ENCODE measurements around the gene FAM240A. TPM values are rescaled to one million over a fixed set of nuclear protein-coding genes. Genes with fewer than 3 reads are reported as not detected.
"Not testable (repeated sequence)": the region's sequence is repeated elsewhere in the genome, so short reads cannot be mapped to it uniquely, and the experiment has no call there.

FAM240A gene
- total RNA-seq (not detected), polyA plus RNA-seq (not detected)

DNA sequence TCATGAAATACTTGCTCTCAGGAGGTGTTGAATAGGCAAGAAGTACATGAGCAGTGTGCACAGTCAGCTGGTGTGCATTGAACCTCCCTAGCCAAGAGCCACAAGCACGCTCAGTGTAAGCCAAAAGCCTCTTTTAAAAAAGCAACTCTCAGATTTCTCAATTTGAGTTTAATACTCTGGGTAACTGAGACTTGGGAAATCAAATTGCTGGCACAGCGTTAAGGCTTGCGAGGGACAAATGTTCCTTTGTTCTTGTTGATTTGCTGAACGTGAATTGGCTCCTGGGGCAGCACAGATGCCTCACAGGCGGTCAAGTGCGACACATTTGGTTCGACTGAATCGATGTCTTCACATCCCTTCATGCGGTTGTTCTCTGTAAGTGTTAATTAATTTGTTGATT is at the start of gene FAM240A:
Gene FAM240A (plus strand): TSS at position 202 of the 400 bp plus-strand sequence. CDS start 159 bp downstream, at position 361.
- no peak for DNase-seq (ENCODE audit: extremely low spot score)
- 66% methylated on average over 9 of the region's 9 CpGs for WGBS
- Histone ChIP-seq H3K4me1 (ENCODE audit: insufficient read depth) (no peaks in the 10 kb centered on the region), H3K36me3 (ENCODE audit: insufficient read depth) (no peaks in the 10 kb centered on the region), H3K27ac (ENCODE audit: low read depth) (no peak within 1 kb of the TSS), H3K4me3 (ENCODE audit: low read depth, low read length) (no peak within 1 kb of the TSS)

DNA sequence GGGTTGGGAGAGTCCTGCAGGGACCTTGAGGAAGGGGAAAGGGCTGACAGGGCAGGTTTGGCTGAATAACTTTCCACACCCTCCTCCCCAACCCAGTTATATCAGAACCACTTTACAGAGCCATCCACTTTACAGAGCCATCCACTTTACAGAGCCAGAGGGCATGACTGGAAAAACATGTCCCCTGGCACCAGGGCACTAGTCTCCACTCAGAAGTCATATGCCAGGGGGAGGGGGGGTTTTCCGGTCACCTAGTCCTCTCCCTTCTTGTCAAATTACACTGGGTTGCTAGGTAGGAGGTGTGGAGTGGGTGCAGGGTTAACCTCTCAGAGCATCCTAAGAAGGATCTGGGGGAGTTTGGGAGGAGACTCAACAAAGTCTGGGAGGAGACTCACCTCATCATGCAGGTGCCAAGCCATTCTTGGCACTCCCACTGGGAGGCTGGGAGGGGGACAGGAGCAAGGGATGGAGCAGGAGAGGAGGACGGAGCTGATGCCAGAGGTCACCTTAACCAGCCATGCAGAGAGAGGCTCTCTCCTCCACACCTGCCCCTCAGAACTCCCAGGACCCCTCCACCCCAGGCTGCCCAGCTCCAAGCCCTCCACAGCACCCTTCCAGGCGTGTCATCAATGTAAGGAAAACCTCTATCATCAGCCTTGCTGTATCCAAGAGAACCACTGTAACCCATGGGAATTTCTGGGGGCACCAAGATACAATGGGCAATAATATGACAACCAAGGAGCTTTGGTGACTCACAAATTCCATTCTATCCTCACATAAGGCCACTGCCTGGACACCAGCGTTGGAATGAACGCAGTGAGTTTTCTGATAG is 47.9 kb upstream of the FAM240A start:
- no peak for DNase-seq (ENCODE audit: extremely low spot score)
- Histone ChIP-seq H3K4me3 (ENCODE audit: low read depth, low read length) (no peak overlapping the region), H3K27ac (ENCODE audit: low read depth) (no peak overlapping the region), H3K36me3 (ENCODE audit: insufficient read depth) (no peaks in the 10 kb centered on the region), H3K4me1 (ENCODE audit: insufficient read depth) (no peaks in the 10 kb centered on the region)
- 86% methylated on average over 5 of the region's 5 CpGs for WGBS

DNA sequence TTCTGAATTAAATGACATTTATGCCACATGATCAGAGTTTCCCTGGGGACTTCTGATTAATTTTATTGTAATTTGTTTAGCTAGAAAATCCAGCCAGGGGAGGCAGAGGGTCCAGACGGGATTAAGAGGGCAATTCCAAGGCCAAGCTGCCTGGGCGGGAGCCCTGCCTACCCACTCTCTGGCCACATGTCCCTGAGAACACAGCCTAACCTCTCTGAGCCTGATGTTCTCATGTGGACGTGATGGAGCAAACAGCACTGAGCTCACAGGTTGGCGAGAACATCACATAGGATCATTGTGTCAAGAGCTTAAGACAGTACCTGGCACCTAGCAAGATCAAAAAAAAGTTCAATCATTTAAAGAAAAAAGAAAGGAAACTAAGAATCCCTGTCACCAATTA is 47.2 kb upstream of the FAM240A start:
- WGBS, result 67% methylated on average over 4 of the region's 4 CpGs
- no peaks in the 10 kb centered on the region for H3K4me1 ChIP-seq (ENCODE audit: insufficient read depth)
- DNase-seq (ENCODE audit: extremely low spot score), result no peak
- H3K4me3 ChIP-seq (ENCODE audit: low read depth, low read length), result no peak overlapping the region
- no peak overlapping the region for H3K27ac ChIP-seq (ENCODE audit: low read depth)
- H3K36me3 ChIP-seq (ENCODE audit: insufficient read depth), result no peaks in the 10 kb centered on the region

DNA sequence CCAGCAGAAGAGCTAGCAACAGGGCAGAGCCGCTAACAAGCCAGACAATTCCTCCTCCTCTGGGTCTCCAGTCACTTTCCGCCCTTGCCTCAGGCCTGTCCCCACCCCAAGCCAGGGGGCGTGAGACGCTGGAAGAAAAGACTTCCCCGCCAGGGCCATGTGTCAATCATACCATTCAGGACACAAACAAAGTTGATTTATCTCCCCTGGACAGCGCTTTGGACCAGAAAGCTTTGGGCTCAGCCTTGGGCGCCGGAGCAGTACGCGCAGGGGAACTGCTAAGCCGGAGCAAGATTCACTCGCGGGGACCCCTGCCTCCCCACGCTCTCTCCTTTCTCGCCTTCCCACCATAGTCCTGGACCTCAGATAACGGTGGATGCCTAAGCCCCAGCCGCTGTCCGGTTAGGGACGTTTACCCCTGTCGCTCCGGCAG is 46.7 kb upstream of the FAM240A start:
- H3K27ac ChIP-seq (ENCODE audit: low read depth), result no peak overlapping the region
- no peaks in the 10 kb centered on the region for H3K36me3 ChIP-seq (ENCODE audit: insufficient read depth)
- no peak for DNase-seq (ENCODE audit: extremely low spot score)
- WGBS, result 3% methylated on average over 21 of the region's 21 CpGs
- no peaks in the 10 kb centered on the region for H3K4me1 ChIP-seq (ENCODE audit: insufficient read depth)
- peak overlapping the region; percentile 36 for H3K4me3 ChIP-seq (ENCODE audit: low read depth, low read length)

DNA sequence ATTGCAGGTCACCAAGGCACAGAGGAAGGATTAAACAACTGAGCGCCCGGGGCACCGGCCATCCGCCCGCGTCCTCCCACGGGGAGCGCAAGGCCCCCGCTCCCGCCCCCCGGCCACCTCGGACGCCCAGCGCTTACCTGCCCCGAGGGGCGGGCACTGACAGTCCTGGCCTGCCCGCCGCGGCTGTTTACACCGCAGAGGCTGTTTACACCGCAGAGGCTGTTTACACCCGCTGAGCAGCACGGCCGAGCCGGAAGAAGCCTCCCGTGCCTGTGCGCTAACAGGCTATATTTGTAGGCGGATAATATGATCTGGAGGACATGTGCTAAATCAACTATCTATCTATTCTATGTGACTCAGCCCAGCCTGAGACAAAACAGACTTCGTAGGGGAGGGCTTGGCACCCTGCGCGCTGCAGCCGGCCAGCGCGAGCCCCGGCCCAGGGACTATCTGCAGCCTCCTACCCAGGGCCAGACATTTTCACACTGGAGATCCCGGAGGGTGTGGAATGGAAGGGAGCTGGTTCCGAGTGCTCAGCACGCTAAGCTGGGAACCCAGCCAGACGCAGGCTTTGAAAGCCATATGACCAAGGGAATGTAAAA is 46.2 kb upstream of the FAM240A start, which contains the start of gene LRRC2:
Gene LRRC2 (minus strand): TSS at position 263 of the 602 bp plus-strand sequence. CDS start 14,711 bp downstream, outside the sequence.
- WGBS, result under 1% methylated on average over 39 of the region's 39 CpGs

DNA sequence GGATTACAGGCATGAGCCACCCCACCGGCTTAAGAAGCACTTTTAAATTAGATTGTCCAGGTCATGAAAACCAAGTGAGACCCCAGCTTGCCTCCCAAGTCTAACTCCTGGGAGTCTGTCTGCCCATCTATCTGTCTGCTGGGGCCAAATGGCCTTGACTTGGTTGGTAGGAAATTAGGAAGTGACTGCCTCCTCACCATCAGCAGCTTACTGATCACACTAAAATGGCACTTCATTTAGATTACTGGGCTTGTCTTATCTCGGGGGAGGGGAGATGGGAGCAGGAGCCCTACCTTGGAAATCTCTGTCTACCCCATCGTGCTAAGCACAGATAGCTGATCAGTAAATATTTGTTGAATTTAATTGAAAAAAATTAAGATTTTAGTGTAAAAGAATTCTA is 40.6 kb upstream of the FAM240A start:
- H3K36me3 ChIP-seq (ENCODE audit: insufficient read depth), result no peaks in the 10 kb centered on the region
- H3K4me1 ChIP-seq (ENCODE audit: insufficient read depth), result no peaks in the 10 kb centered on the region
- 63% methylated on average over 3 of the region's 3 CpGs for WGBS
- no peak for DNase-seq (ENCODE audit: extremely low spot score)
- H3K4me3 ChIP-seq (ENCODE audit: low read depth, low read length), result no peak overlapping the region
- no peak overlapping the region for H3K27ac ChIP-seq (ENCODE audit: low read depth)

More for the DNA sequence above, 46.2 kb upstream of the FAM240A start, which contains the start of gene LRRC2:
- Histone ChIP-seq H3K27ac (ENCODE audit: low read depth) (no peak within 1 kb of the TSS), H3K36me3 (ENCODE audit: insufficient read depth) (no peaks in the 10 kb centered on the region), H3K4me3 (ENCODE audit: low read depth, low read length) (peak within 1 kb of the TSS; percentile 36), H3K4me1 (ENCODE audit: insufficient read depth) (no peaks in the 10 kb centered on the region)
- no peak for DNase-seq (ENCODE audit: extremely low spot score)

DNA sequence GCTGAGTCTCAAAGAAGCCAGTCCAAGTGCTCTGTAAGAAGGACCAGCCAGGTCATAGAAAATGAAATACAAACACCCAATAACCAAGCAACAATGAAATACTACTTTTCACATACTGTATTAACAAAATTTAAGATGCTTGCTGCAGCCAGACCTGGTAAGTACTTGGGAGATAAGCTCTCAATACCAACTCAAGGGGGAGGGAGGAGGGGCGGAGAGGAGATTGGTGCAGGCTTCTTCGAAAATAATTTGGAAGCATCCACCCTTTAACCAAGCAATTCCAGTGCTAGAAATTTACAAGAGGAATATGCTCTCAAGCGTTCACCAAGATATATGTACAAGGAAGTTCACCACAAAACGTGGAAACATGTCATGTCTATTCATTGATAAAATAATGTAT is 38.6 kb upstream of the FAM240A start:
- H3K36me3 ChIP-seq (ENCODE audit: insufficient read depth), result no peaks in the 10 kb centered on the region
- no peak overlapping the region for H3K4me3 ChIP-seq (ENCODE audit: low read depth, low read length)
- WGBS, result 44% methylated on average over 4 of the region's 4 CpGs
- H3K4me1 ChIP-seq (ENCODE audit: insufficient read depth), result no peaks in the 10 kb centered on the region
- no peak overlapping the region for H3K27ac ChIP-seq (ENCODE audit: low read depth)
- DNase-seq (ENCODE audit: extremely low spot score), result no peak

DNA sequence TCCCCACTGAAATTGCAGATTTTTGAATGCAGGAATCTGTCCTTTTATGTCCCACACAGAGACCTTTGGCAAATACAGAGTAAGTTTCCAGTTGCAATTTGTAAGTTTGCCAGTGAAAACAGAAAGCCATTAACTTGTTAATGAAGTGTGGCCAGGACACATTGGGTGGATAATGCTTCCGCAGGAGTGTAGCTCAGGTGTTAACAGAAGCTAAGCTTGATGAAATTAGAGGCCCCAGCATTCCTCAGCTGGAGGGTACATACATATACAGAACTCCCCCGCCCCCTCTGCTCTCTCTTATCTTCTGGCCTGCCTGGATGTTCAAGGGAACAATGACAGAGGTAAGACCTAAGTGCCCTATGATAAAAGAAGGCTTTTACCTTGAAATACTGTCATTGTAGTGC is 38.1 kb upstream of the FAM240A start:
- no peak overlapping the region for H3K4me3 ChIP-seq (ENCODE audit: low read depth, low read length)
- H3K27ac ChIP-seq (ENCODE audit: low read depth), result no peak overlapping the region
- 88% methylated on average over 2 of the region's 2 CpGs for WGBS
- DNase-seq (ENCODE audit: extremely low spot score), result no peak
- no peaks in the 10 kb centered on the region for H3K36me3 ChIP-seq (ENCODE audit: insufficient read depth)
- no peaks in the 10 kb centered on the region for H3K4me1 ChIP-seq (ENCODE audit: insufficient read depth)

DNA sequence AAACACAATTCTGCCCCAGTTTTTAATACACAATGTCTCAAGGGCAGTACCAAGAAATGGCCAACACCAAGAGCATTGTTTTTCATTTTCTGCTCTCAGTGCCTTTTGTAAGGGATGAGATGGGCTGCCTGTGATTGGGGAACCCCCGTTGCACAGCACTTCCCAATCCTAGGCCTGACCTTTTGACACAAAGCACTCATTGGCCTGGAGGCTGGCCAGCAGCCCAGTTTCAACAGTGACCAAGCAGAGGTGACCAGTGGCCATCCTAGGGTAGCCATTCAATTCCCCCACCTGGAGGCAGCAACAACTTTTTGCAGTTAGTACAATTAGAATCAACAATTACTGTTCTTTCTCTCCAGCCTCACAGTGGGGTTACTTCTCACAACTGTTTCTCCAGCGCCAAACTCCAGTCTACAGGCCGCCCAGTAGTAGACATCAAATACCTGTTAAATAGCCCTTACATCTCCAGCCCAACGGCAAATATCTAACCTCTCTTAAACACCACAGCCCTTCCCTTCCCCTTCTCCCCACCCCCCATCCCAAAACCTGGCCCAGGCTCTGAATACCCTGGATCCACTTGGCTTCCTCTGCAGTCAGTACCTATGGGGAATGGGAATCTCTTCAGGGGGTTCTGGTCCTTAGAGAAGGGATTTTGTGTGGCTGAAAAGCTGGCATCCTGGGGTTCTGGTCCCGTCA is 37.3 kb upstream of the FAM240A start:
- H3K36me3 ChIP-seq (ENCODE audit: insufficient read depth), result no peaks in the 10 kb centered on the region
- WGBS, result 78% methylated on average over 5 of the region's 5 CpGs
- no peak overlapping the region for H3K4me3 ChIP-seq (ENCODE audit: low read depth, low read length)
- DNase-seq (ENCODE audit: extremely low spot score), result no peak
- no peak overlapping the region for H3K27ac ChIP-seq (ENCODE audit: low read depth)
- H3K4me1 ChIP-seq (ENCODE audit: insufficient read depth), result no peaks in the 10 kb centered on the region

DNA sequence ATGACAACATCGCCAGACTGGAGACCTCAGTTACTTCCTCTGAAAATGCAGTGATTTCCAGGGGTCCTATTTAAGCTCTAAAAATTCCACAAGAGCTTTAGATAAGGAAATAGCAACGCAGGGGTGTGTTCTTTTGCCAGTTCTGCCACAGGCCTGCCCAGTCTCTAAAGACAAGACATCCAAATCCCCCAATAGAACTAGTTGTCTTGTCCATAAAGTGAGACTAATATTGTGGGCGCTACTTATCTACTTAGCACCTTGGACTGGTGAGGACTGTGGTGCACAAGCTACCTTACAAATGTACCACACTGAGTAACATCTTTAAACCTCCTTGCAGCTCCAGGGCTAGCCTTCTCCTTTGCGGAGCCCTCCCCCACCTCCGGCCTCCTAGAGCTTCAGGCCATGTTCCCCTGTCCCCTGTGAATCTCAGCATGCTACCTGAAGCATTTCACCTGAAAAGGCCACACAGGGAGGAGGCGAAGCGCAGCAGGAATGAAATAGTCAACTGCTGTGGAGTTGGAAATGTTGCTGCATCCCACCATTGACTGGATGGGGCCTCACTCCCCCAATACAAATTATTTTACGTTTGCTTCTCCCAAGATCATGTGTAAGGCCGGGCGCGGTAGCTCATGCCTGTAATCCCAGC is 36.6 kb upstream of the FAM240A start:
- WGBS, result 87% methylated on average over 11 of the region's 11 CpGs
- no peaks in the 10 kb centered on the region for H3K36me3 ChIP-seq (ENCODE audit: insufficient read depth)
- no peak for DNase-seq (ENCODE audit: extremely low spot score)
- H3K27ac ChIP-seq (ENCODE audit: low read depth), result no peak overlapping the region
- H3K4me1 ChIP-seq (ENCODE audit: insufficient read depth), result no peaks in the 10 kb centered on the region
- H3K4me3 ChIP-seq (ENCODE audit: low read depth, low read length), result no peak overlapping the region

DNA sequence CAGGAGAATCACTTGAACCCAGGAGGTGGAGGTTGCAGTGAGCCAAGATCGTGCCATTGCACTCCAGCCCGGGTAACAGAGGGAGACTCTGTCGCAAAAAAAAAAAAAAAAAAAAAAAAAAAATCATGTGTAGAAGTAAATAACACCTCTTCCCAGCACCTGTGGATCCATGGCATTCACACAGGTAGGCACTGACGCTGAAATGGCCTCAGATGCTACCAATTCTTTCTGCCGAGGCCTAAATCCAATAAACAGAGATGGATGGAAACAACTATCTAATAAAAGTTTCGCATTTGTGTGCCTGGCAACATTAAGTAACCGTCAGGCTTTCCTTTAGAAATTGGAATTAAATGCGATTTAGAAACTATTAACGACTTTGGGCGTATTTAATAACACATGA is 35.9 kb upstream of the FAM240A start:
- WGBS, result 74% methylated on average over 10 of the region's 10 CpGs
- Histone ChIP-seq H3K36me3 (ENCODE audit: insufficient read depth) (no peaks in the 10 kb centered on the region), H3K4me1 (ENCODE audit: insufficient read depth) (no peaks in the 10 kb centered on the region), H3K4me3 (ENCODE audit: low read depth, low read length) (no peak overlapping the region), H3K27ac (ENCODE audit: low read depth) (no peak overlapping the region)
- DNase-seq (ENCODE audit: extremely low spot score), result no peak

DNA sequence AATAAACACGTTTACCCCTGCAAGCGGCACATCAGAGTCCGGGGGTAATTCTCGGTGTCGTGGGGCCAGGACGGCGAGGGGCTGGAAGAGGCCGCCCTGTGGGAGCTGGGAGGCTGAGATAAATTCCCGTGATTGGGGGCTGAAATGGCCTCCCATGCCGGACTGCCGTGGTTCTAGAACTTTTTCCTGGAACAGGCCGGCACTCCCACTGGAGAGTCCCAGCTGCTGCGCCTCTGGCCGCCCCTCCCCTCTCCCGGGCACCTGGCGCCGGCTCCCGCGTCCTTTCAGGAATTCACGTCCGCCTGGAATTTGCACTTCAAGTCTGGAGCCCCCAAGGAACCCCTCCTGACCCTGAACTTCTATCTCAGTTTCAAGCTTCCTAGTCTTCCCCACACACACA is 35.4 kb upstream of the FAM240A start:
- no peaks in the 10 kb centered on the region for H3K4me1 ChIP-seq (ENCODE audit: insufficient read depth)
- DNase-seq (ENCODE audit: extremely low spot score), result no peak
- H3K27ac ChIP-seq (ENCODE audit: low read depth), result no peak overlapping the region
- no peak overlapping the region for H3K4me3 ChIP-seq (ENCODE audit: low read depth, low read length)
- no peaks in the 10 kb centered on the region for H3K36me3 ChIP-seq (ENCODE audit: insufficient read depth)
- 33% methylated on average over 21 of the region's 21 CpGs for WGBS

DNA sequence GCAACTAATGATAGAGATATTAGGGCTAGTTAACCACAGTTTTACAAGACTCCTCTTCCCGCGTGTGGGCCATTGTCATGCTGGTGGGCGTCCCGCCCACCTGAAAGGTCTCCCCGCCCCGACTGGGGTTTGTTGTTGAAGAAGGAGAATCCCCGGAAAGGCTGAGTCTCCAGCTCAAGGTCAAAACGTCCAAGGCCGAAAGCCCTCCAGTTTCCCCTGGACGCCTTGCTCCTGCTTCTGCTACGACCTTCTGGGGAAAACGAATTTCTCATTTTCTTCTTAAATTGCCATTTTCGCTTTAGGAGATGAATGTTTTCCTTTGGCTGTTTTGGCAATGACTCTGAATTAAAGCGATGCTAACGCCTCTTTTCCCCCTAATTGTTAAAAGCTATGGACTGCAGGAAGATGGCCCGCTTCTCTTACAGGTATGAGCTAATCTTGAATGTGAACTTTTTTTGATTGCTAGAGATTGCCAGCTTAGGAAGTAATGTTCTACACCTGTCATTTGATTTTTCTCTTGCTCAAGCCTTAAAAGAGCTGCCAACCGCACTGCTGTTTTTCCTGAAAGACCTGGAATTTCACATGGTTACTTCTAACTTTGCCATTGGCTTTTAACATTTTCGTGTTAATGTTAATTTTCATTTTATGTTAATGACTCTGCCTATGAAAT is 34.6 kb upstream of the FAM240A start:
- not testable (repeated sequence) for H3K4me1 ChIP-seq (ENCODE audit: insufficient read depth); DNase-seq (ENCODE audit: extremely low spot score); H3K36me3 ChIP-seq (ENCODE audit: insufficient read depth); H3K4me3 ChIP-seq (ENCODE audit: low read depth, low read length); H3K27ac ChIP-seq (ENCODE audit: low read depth)
- WGBS, result 81% methylated on average over 18 of the region's 18 CpGs

Data from urinary bladder (tissue), 4 donors.